GM13976 (cell line): ENCODE results near the gene TMEM175.
"Not testable (repeated sequence)": the region's sequence is repeated elsewhere in the genome, so short reads cannot be mapped to it uniquely, and the experiment has no call there.

ENCODE experiments used
- DNase-seq: peaks from one replicate; pipeline ENCODE4 v3.0.0; 2012; ENCODE audit warnings: low spot score
- in situ Hi-C: fragments of 300-500 bp; cut with MboI; formaldehyde crosslinking; loops from one replicate; pipeline ENCODE4 v1.12.0; 2022; ENCODE audit warnings: low sequenced_read_pairs, mixed read lengths, inconsistent platforms; ENCODE audit not compliant: unreplicated experiment
- TF ChIP-seq, protein P1 (sequence below): IDR thresholded peaks from 2 replicates; pipeline ENCODE4 v1.5.1; 2012; ENCODE audit warnings: borderline replicate concordance, mild to moderate bottlenecking; ENCODE audit not compliant: insufficient read depth; ENCODE audit errors: extremely low read depth, missing control alignments, control extremely low read depth

TMEM175 gene

DNA sequence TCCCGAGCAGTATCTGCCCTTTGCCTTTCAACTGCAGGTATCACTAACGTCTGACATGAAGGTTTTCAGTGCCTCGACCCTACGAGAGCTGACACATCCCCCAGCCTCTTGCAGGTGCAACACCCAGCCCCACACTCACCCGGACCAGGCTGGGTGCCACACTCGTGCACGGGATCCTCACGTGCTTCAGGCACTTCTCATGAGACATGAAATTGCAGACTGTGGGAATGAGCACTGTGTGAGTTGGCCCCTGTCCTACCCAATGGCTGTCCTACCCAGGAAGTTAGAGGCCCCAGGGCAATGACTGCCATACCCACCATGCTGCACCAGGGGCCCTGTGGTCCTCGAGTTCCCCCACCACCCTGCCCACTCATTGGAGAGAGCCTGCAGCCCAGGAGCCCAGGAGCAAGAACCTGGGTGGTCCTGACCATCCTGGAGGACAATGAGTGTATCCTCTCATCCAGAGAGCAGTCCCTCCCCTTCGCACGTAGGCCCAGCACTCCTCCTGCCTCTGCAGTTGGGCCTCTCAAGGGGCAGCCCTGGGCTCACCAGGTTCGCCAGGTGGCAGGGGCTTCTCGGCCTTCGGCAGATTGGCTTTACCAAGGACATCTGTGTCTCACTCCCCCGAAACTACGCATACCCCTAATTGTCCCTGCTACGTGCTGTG lies 38.7 kb downstream of the TMEM175 start:
- no peak for DNase-seq
- in situ Hi-C loops: no loop called here
- TF ChIP-seq, protein P1, sequence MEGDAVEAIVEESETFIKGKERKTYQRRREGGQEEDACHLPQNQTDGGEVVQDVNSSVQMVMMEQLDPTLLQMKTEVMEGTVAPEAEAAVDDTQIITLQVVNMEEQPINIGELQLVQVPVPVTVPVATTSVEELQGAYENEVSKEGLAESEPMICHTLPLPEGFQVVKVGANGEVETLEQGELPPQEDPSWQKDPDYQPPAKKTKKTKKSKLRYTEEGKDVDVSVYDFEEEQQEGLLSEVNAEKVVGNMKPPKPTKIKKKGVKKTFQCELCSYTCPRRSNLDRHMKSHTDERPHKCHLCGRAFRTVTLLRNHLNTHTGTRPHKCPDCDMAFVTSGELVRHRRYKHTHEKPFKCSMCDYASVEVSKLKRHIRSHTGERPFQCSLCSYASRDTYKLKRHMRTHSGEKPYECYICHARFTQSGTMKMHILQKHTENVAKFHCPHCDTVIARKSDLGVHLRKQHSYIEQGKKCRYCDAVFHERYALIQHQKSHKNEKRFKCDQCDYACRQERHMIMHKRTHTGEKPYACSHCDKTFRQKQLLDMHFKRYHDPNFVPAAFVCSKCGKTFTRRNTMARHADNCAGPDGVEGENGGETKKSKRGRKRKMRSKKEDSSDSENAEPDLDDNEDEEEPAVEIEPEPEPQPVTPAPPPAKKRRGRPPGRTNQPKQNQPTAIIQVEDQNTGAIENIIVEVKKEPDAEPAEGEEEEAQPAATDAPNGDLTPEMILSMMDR: no peak

DNA sequence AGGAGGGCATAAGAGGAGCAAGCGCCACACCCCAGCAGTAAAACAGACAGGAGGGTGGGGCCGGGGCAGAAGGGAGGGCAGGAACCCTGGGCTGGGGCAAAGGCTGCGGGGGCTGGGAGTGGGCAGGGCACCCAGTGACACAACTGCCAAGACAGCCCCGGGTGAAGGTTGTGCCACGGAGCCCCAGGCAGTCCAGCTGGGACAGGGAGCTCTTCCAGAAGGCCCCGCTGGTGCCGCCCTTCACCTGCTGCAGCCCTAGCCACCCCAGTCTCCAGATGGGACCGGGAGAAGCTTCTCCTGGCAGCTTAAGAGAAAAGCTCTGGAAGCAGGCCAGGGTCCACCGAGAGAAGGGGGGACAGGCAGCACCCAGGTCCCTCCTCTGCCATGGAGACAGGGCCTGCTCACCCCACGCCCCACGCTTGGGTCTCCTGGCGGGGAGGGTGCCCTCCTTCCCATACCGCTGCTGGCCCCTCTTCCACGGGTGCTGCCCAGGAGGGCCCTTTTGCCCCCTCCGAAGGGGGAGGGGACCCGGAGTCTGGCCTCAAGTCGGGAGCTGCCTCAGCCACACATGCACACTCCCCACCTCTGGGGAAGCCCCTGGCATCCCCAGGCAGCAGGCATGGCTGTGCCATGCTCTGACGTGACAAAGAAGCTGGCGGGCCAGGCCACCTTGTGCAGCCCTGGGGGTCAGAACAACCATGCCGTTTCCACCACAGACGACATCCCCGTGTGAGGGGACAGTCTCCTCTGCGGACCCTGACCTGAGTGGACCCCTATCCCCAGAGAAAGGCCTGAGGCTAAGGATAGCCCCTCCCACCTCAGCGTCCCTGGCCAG lies 39.6 kb downstream of the TMEM175 start:
- TF ChIP-seq, protein P1: no peak
- DNase-seq: no peak
- in situ Hi-C loops: no loop called here

DNA sequence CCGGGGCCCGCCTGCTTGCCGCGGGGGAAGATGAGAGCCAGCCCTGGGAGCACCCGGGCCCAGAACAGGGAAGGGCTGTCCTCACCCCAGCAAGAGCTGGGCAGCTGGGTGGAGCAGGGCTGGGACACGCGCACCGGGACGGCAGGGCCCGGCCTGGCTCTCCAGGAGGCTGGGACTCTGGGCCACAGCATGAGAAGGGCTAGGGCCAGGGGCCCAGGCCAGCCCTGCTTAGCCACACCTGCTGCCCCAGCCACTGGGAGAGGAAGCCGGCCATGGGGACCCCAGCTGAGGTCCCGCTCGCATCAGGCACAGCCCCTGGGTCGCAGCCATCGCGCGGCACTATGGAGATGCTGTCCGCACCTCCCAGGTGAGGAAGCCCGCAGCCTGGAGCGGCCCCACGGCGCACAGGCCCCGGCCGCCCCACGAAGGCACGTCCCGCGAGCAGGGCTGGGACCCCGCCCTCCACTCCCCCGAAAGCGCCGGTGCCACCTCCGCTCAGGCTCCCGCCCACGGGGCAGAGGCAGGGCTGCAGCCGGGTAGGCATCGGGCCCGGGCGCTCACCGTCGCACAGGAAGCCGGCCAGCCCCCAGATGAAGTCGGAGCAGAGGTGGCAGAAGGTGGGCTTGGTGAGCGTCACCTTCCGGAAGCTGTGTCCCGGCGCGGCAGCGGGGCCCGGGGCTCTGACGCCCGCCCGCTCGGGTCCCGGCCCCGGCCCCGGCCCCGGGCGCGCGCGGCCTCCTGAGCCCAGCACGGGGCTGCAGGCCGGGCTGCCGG lies 40.6 kb downstream of the TMEM175 start:
- in situ Hi-C loops: no loop called here
- TF ChIP-seq, protein P1: no peak

DNA sequence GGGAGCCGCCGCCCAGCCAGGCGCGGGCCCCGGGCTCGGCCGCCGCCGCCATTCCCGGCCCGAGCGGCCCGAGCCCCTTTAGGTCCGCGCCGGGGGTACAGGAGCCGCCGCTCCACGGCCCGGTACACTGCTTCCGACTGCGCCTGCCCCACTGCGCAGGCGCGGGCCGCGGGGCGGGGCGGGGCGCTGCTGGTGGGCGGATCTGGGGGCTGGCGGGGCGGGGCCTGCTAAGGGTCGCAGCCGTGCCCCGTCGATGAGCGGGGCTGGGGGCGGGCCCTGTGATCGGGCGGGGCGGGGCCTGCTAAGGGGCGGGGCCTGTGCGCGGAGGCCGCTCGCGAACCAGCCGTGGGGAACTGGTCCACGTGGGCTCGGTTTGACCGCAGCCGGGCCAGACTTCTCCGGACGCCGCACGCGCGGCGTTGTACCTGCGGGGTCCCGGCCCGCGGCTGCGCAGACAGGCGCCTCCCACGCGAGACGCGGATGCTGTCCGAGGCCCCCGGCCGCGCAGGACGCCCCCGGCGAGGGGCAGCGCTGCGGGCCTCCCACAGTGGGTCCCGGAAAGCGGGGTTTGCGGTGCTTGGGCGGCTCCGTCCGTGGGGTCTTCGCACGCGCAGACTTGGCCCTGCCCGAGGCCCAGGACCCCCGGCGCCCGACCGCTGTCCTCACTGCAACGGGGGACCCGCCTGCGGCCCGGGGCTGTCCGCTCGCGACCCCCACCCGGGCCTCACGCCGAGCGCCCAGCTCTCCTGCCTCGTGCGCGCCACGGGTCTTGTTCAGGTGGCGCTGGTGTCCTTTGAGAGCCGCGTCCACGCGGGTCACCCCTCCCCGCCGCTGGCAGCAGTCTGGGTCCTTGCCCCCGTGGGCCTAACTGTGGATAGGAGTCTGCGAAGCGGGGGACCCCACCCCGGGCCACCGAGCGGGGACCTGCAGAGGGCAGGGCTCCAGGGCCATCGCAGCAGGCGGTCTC lies 41.5 kb downstream of the TMEM175 start, which contains the start of gene DGKQ:
Gene DGKQ (minus strand): TSS at position 139 of the 967 bp plus-strand sequence. CDS start 87 bp downstream, at position 52.
- in situ Hi-C loops: no loop called here
- TF ChIP-seq, protein P1: no peak
- DNase-seq: peak; percentile 100

More for the DNA sequence above, 40.6 kb downstream of the TMEM175 start:
- peak; percentile 69 for DNase-seq

DNA sequence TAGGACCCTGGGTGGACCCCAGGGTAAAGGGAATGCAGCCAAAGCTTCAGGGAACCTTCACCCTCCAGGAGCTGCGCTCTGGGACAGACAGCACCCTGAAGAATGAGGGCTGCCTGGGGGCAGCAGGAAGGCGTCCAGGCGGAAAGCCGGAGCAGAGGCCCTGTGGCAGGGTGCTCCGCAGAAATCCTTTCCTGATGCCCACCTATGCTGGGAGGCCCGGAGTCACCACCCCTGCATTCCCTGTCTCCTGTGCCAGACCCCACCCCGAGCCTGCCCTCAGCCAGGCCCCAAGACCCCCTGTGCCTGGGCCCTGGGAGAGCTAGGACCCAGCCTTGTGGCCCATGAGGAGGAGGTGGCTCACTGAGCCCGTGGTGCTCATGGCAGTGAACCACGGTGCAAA lies 42.4 kb downstream of the TMEM175 start:
- in situ Hi-C loops: no loop called here
- TF ChIP-seq, protein P1: no peak

DNA sequence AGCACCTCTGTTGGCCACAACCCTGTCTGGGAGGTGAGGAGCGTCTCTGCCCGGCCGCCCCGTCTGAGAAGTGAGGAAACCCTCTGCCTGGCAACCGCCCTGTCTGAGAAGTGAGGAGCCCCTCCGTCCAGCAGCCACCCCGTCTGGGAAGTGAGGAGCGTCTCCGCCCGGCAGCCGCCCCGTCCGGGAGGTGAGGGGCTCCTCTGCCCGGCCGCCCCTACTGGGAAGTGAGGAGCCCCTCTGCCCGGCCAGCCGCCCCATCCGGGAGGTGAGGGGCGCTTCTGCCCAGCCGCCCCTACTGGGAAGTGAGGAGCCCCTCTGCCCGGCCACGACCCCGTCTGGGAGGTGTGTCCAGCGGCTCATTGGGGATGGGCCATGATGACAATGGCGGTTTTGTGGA lies 43.8 kb downstream of the TMEM175 start:
- DNase-seq, in situ Hi-C loops: not testable (repeated sequence)

More for the DNA sequence above, 42.4 kb downstream of the TMEM175 start:
- no peak for DNase-seq
